KOPT-K1 (cell line): ENCODE data around the gene TRAP1.

Source experiments
- H3K27ac ChIP-seq: fragments of 200-600 bp; sonication (generic); 2 replicates; pipeline ENCODE4 v1.5.1; 2016; ENCODE audit warnings: antibody characterized with exemption, mild to moderate bottlenecking, low read depth, low read length; ENCODE audit not compliant: poor library complexity, severe bottlenecking
- H3K36me3 ChIP-seq: fragments of 200-600 bp; sonication (generic); 2 replicates; pipeline ENCODE4 v1.5.1; 2017; ENCODE audit warnings: antibody characterized with exemption, mild to moderate bottlenecking, low read length, moderate library complexity; ENCODE audit not compliant: insufficient read depth
- H3K9me3 ChIP-seq: fragments of 200-600 bp; sonication (generic); 2 replicates; pipeline ENCODE4 v1.5.1; 2017; ENCODE audit warnings: antibody characterized with exemption, low read length, mild to moderate bottlenecking; ENCODE audit not compliant: insufficient read depth, poor library complexity, severe bottlenecking

TRAP1 gene

DNA sequence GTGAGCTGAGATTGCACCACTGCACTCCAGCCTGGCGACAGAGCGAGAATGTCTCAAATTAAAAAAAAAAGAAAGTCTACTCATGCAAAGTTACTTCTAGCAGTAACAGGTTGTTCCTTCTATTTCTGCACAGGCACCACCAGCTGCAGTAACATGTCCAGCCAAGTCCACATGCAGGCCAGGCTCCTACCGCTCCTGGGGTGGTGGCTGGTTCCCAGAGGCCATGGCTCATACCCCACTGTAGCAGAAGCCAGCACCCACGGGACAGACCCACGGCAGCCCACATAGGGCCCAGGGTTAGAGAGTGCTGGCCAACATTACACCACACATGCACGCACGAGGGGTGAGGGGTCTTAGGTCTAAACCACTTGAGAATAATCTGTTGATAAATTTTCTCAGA is 26.7 kb upstream of the TRAP1 start:
- peaks cover 92% of the 10 kb centered on the region for H3K36me3 ChIP-seq

DNA sequence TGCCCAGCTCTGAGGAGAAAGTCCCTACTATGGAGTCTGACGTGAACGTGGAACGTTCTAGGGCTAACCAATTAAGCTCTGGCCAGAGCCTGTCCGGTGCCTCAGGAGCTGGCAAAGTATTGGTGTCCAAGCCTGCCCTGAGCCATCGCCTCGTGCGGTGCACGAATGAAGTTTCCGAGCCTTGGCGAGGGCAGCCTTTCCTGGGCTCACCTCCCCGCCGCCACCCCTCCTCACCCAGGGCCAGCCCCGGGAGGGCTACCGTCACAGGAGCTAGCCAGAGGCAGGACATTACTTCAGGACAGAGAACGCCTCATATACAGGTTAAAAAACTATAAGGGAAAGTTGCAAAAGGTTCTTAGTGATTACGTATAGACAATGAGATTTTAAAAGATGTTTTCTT is 23.6 kb upstream of the TRAP1 start:
- peaks cover 98% of the 10 kb centered on the region for H3K36me3 ChIP-seq
- no peak overlapping the region for H3K27ac ChIP-seq
- no peaks in the 10 kb centered on the region for H3K9me3 ChIP-seq

More for the DNA sequence above, 26.7 kb upstream of the TRAP1 start:
- Histone ChIP-seq H3K27ac (no peak overlapping the region), H3K9me3 (no peaks in the 10 kb centered on the region)

GRCh38 chr16:3740186-3740585 is 22.9 kb upstream of the TRAP1 start:
- Histone ChIP-seq H3K27ac (no peak overlapping the region), H3K36me3 (peaks cover 98% of the 10 kb centered on the region), H3K9me3 (no peaks in the 10 kb centered on the region)

DNA sequence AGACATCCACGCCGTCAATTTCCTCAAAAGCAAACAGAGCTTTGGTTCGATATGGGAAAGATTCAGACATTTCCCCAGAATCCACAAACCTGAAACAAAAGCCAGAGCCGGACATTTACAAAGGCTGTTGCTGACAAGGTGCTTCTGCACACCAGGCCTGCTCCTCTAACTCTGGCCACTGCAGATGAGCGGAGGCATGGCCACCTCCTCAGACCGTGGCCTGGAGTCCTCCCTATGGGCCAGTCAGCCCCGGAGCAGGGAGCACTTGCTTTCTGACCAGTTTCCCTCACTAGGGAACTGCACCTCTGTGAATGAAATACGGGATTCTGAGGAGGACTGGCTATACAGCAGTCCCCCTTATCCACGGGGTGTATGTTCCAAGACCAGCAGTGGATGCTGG is 22.3 kb upstream of the TRAP1 start:
- no peaks in the 10 kb centered on the region for H3K9me3 ChIP-seq
- peaks cover 98% of the 10 kb centered on the region for H3K36me3 ChIP-seq
- H3K27ac ChIP-seq, result no peak overlapping the region

DNA sequence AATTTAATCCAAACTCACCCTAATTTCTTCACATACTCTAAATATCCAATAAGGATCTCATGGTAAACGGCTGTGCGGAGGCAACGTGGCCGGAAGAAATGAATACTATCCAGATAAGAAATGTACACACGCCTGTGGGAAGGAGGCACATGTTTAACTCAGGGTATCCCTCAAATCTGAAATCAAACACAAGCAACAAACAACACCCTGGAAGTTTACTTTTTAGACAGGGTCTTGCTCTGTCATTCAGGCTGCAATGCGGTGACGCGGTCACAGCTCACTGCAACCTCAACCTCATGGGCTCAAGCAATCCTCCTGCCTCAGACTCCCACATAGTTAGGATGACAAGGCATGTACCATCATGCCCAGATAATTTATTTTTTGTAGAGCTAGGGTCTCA is 21.2 kb upstream of the TRAP1 start:
- H3K36me3 ChIP-seq, result peaks cover 96% of the 10 kb centered on the region
- no peak overlapping the region for H3K27ac ChIP-seq

GRCh38 chr16:3738128-3738527 is 20.8 kb upstream of the TRAP1 start:
- Histone ChIP-seq H3K9me3 (no peaks in the 10 kb centered on the region), H3K27ac (no peak overlapping the region), H3K36me3 (peaks cover 92% of the 10 kb centered on the region)

More for the DNA sequence above, 21.2 kb upstream of the TRAP1 start:
- H3K9me3 ChIP-seq, result no peaks in the 10 kb centered on the region

- Histone ChIP-seq H3K27ac (no peak overlapping the region), H3K9me3 (no peaks in the 10 kb centered on the region), H3K36me3 (peaks cover 91% of the 10 kb centered on the region)
These were observed 19.9 kb upstream of the TRAP1 start for GRCh38 chr16:3737181-3737580.

DNA sequence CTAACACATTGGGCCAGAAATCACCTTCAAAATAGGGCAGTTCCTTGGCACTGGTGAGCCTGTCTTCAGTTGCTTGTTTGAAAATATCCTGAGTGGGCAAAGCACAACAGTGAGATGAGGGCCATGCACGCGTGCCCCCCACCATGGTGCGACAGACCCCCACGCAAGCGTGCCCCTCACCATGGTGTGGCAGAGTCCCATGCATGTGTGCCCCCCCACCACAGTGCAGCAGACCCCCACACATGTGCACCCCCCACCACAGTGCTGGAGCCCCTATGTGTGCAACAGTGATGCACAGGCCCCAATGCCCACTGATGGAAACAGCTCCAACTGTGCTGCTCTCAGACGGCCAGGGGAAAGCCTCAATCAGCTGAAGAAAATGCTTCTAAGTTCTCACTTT is 18.8 kb upstream of the TRAP1 start:
- no peak overlapping the region for H3K27ac ChIP-seq
- H3K9me3 ChIP-seq, result no peaks in the 10 kb centered on the region
- peaks cover 91% of the 10 kb centered on the region for H3K36me3 ChIP-seq

- Histone ChIP-seq H3K36me3 (peaks cover 91% of the 10 kb centered on the region), H3K9me3 (no peaks in the 10 kb centered on the region), H3K27ac (no peak overlapping the region)
These were observed 18.2 kb upstream of the TRAP1 start for GRCh38 chr16:3735541-3735940.

DNA sequence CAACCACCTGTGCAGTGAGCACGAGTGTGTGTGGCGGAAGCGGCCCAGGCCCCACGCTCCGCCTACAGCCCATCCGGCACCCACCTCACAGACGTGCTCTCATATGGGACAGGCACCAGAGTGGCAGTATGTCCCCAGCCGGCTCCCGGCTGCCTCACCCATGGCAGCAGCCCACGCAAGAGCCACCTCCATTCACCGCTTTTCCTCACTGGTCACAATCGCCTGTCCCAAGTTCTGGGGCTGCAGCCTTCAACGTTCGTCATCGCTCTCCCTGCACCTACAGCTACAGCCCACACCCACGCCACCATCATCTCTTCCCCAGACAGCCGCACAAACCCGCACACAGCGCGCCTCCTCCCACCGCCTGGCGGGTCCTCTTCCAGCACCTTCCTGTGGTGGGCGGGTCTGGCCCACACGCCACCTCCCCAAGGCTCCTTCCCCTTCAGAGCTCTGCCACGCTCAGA is 17.5 kb upstream of the TRAP1 start:
- peaks cover 92% of the 10 kb centered on the region for H3K36me3 ChIP-seq
- H3K9me3 ChIP-seq, result no peaks in the 10 kb centered on the region

DNA sequence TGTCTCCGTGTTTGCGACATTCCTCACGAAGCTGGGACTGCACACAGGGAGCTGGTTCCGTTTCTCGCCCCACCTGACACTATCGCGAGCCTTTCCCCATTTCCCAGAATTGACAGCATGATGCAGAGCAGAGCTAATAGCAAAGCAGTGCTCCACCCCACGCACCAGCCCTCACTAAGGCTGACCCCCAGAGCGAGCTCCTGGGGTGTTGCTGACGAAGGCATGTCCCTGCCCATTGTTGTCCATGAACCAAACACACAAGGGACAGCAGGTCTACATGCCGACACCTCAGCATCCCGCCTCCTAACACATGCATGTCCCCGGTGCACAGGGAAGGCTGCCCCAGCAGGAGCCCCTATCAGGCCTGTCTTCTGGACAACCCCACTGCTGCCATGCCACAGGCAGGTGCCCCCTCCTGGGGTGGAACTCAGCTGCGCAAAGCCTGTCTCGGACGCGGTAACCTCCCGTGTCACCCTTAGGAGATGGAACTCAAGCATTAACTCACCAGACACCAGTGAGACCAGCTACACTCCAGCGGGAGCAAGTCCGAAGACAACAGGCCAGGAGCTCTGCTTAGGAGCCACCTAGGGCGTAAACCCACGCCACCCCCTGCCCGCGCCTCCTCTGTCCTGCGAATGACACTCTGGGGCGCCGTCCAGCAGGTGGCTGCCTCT is 16.9 kb upstream of the TRAP1 start:
- Histone ChIP-seq H3K36me3 (peaks cover 92% of the 10 kb centered on the region), H3K27ac (no peak overlapping the region), H3K9me3 (no peaks in the 10 kb centered on the region)

More for the DNA sequence above, 17.5 kb upstream of the TRAP1 start:
- H3K27ac ChIP-seq, result no peak overlapping the region

- Histone ChIP-seq H3K9me3 (no peaks in the 10 kb centered on the region), H3K27ac (no peak overlapping the region), H3K36me3 (peaks cover 90% of the 10 kb centered on the region)
These were observed 14.8 kb upstream of the TRAP1 start for GRCh38 chr16:3732171-3732570.

DNA sequence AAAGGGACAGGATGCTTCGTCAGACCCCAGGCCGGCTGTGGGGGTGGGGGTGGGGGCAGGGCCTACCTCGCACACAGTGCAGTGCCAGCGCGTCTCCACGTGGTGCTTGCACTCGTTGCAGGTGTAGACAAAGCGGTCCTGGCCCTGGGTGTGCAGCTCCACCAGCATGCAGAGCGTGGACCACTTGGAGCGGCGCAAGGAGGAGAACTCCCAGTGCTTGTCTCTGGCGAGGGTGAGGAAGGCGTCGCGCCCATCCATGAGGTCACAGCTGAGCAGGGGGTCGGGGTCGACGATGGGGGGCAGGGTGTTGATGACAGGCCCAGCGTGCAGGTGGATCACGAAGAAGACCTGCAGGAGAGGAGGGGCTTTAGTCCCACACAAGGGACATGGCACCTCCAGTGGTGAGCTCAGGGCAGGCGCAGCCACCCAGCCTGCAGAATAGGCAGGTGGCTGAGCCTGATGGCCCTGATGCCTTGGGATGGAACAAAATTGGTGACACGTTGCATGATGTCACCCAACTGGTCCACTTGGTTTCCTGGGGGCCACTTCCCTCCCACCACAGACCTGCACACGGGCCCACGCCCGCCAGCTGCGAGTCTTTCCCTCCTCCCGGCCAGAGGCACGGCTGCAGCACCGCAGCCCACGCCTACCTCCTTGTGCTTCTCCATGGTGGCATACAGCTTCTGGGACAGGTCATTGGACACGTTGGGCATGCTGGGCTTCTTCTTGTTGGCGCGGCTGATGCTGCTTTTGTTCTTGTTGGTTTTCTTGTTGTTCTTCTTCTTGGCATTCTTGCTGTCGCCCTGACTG is 14.0 kb upstream of the TRAP1 start:
- Histone ChIP-seq H3K27ac (no peak overlapping the region), H3K9me3 (no peaks in the 10 kb centered on the region), H3K36me3 (peaks cover 85% of the 10 kb centered on the region)

DNA sequence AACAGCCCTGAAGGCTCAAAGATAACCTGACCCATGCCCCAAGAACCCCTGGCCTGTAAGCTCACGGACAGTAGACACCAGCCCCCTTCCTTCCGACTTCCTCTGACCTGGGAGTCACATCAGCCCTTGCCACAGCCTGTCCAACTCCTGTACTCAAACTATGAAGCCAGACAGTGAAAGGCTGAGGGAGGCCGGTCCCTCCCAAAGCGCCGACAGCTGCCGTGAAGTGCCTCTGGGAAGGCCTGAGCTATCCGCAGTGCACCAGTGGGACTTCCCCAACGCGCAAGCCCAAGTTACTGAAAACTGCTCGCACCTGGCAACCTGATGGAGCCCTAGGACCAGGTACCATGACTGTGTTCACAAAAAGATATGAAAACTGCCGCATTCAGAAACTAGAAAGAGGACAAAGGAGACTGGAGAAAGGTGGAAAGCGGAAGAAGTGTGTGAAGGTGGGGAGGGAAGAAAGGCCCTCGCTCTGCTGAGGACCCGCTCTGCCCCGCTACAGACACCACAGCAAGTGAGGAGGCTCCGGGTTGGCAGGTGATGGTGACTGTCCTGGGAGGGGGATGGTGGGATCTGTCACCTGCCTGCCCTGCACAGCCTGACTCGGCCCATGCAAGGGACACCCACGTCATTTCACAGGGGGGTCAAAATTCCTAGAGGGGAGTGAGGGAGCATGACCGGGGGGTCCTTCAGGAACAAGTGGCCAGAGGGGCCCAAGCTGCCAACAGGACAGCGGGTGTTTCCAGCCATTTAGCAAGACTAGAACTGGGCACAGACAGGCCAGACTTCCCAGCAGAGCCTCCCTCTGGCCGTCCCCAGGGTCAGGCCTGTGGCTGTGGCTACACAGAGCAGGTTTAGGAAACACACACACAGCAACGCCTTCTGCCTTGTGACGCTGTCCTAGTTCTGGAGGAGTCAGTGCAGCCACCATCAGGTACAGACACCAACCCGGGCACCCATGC is 13.1 kb upstream of the TRAP1 start:
- H3K9me3 ChIP-seq, result no peaks in the 10 kb centered on the region
- no peak overlapping the region for H3K27ac ChIP-seq
- peaks cover 76% of the 10 kb centered on the region for H3K36me3 ChIP-seq
